GM23338 (cell line): ENCODE measurements around the gene PDGFC. TPM values are rescaled to one million over a fixed set of nuclear protein-coding genes. Genes with fewer than 3 reads are reported as not detected.
A peak's percentile ranks its signal among the peaks of the same experiment; 100 is the strongest.

Source experiments
- ATAC-seq: fragments of 200-7000 bp; cut with Tn5 transposase; 3 replicates; pipeline ENCODE4 v1.9.1; 2020
- DNase-seq: peaks from one replicate; pipeline ENCODE4 v3.0.0-alpha.2; 2015; ENCODE audit warnings: low spot score
- H2AFZ ChIP-seq: fragments of 200-600 bp; sonication (generic); 2 replicates; pipeline ENCODE4 v1.8.0; 2016; ENCODE audit warnings: antibody characterized with exemption, mild to moderate bottlenecking, moderate library complexity
- H3F3A ChIP-seq: fragments of 200-600 bp; sonication (generic); replicated peaks from 2 replicates; pipeline ENCODE4 v1.8.0; 2017; ENCODE audit warnings: antibody characterized with exemption, mixed run types, low read depth
- H3K27ac ChIP-seq: fragments of 200-600 bp; sonication (generic); 2 replicates; pipeline ENCODE4 v1.6.1; 2016; ENCODE audit warnings: low read depth
- H3K27me3 ChIP-seq: fragments of 200-600 bp; sonication (generic); 2 replicates; pipeline ENCODE4 v1.8.0; 2016; ENCODE audit warnings: mild to moderate bottlenecking, mixed run types, moderate library complexity; ENCODE audit not compliant: insufficient read depth
- H3K36me3 ChIP-seq: fragments of 200-600 bp; sonication (generic); 2 replicates; pipeline ENCODE4 v1.8.0; 2016; ENCODE audit warnings: mild to moderate bottlenecking; ENCODE audit not compliant: insufficient read depth
- H3K4me1 ChIP-seq: fragments of 200-600 bp; sonication (generic); 2 replicates; pipeline ENCODE4 v1.8.0; 2016; ENCODE audit warnings: mild to moderate bottlenecking, moderate library complexity; ENCODE audit not compliant: insufficient read depth
- H3K4me2 ChIP-seq: fragments of 200-600 bp; sonication (generic); 2 replicates; pipeline ENCODE4 v1.7.1; 2017; ENCODE audit warnings: mixed run types
- H3K4me3 ChIP-seq: fragments of 200-600 bp; sonication (generic); 2 replicates; pipeline ENCODE4 v1.6.1; 2016; ENCODE audit warnings: mixed run types
- H3K79me2 ChIP-seq: fragments of 200-600 bp; sonication (generic); replicated peaks from 2 replicates; pipeline ENCODE4 v1.8.0; 2017; ENCODE audit warnings: mild to moderate bottlenecking; ENCODE audit not compliant: insufficient read depth
- H3K9me2 ChIP-seq: fragments of 200-600 bp; sonication (generic); 2 replicates; pipeline ENCODE4 v1.8.0; 2017; ENCODE audit not compliant: insufficient read depth
- H4K20me1 ChIP-seq: fragments of 200-600 bp; sonication (generic); replicated peaks from 2 replicates; pipeline ENCODE4 v1.8.0; 2017; ENCODE audit warnings: mild to moderate bottlenecking; ENCODE audit not compliant: insufficient read depth
- H3K27ac Mint-ChIP-seq: 2 replicates; pipeline ENCODE4 v1.8.0; 2020; ENCODE audit warnings: inconsistent platforms, mild to moderate bottlenecking, moderate library complexity, mixed read lengths
- H3K27me3 Mint-ChIP-seq: 3 replicates; pipeline ENCODE4 v1.8.0; 2022; ENCODE audit warnings: low read depth, mild to moderate bottlenecking, moderate library complexity, mixed read lengths, inconsistent platforms; ENCODE audit not compliant: insufficient read depth, poor library complexity
- H3K36me3 Mint-ChIP-seq: 3 replicates; pipeline ENCODE4 v1.8.0; 2021; ENCODE audit warnings: low read depth, mild to moderate bottlenecking, inconsistent platforms, moderate library complexity, mixed read lengths
- H3K4me1 Mint-ChIP-seq: 3 replicates; pipeline ENCODE4 v1.8.0; 2020; ENCODE audit warnings: mild to moderate bottlenecking, inconsistent platforms, mixed read lengths
- H3K4me3 Mint-ChIP-seq: 3 replicates; pipeline ENCODE4 v1.8.0; 2021; ENCODE audit warnings: moderate library complexity, mild to moderate bottlenecking, inconsistent platforms, mixed read lengths
- H3K9me3 Mint-ChIP-seq: 3 replicates; pipeline ENCODE4 v1.8.0; 2020; ENCODE audit warnings: moderate library complexity, mild to moderate bottlenecking, inconsistent platforms, mixed read lengths
- CTCF ChIP-seq, 2 experiments: fragments of 200-600 bp in 1 of 2; sonication (generic) in 1 of 2; conservative IDR thresholded peaks; 2 replicates each; pipeline versions ENCODE4 v1.5.1 to v1.6.1; 2016 to 2017; ENCODE audit warnings: antibody characterized with exemption in 2 of 2, low read depth in 2 of 2, mild to moderate bottlenecking in 2 of 2, moderate library complexity in 1 of 2
- ETS1 ChIP-seq: IDR thresholded peaks from 2 replicates; pipeline ENCODE4 v1.6.1; 2016; ENCODE audit warnings: antibody characterized with exemption
- EZH2phosphoT487 ChIP-seq: fragments of 200-600 bp; sonication (generic); IDR thresholded peaks from one replicate; pipeline ENCODE4 v1.8.1; 2018; ENCODE audit warnings: antibody characterized with exemption; ENCODE audit not compliant: unreplicated experiment
- JUNB ChIP-seq: IDR thresholded peaks from one replicate; pipeline ENCODE4 v1.6.1; 2016; ENCODE audit warnings: antibody characterized with exemption; ENCODE audit not compliant: unreplicated experiment
- NANOG ChIP-seq: IDR thresholded peaks from 2 replicates; pipeline ENCODE4 v1.6.1; 2016; ENCODE audit warnings: antibody characterized with exemption, borderline replicate concordance
- STAT1 ChIP-seq: IDR thresholded peaks from one replicate; pipeline ENCODE4 v1.6.1; 2016; ENCODE audit warnings: antibody characterized with exemption; ENCODE audit not compliant: unreplicated experiment
- ZNF114 ChIP-seq: fragments of 250-450 bp; sonication (Bioruptor Pico); IDR thresholded peaks from 2 replicates; pipeline ENCODE4 v1.5.0; 2020; ENCODE audit warnings: mild to moderate bottlenecking, moderate library complexity
- ZNF331 ChIP-seq: fragments of 250-450 bp; sonication (Bioruptor Pico); IDR thresholded peaks from 2 replicates; pipeline ENCODE4 v1.5.0; 2020; ENCODE audit warnings: low read depth, mild to moderate bottlenecking, moderate library complexity
- polyA plus RNA-seq: library from polyadenylated mRNA; unstranded; fragments of >200 nt; fragmentation: Nextera tagmentation; extraction: Ambion mirVana; gene quantifications from 2 replicates; pipeline ENCODE4 v1.2.1, GENCODE V29; 2016
- total RNA-seq: library from RNA; depleted of rRNA; stranded (reverse); fragments of >200 nt; shearing (Covaris generic); gene quantifications from 2 replicates; pipeline ENCODE4 v1.2.3, GENCODE V29; 2014
- TF ChIP-seq, protein P1 (sequence below): fragments of 250-450 bp; sonication (Bioruptor Pico); IDR thresholded peaks from 2 replicates; pipeline ENCODE4 v1.5.0; 2020; ENCODE audit warnings: mild to moderate bottlenecking, moderate library complexity
- TF ChIP-seq, protein P2 (sequence below): IDR thresholded peaks from one replicate; pipeline ENCODE4 v1.6.1; 2018; ENCODE audit warnings: antibody characterized with exemption; ENCODE audit not compliant: unreplicated experiment

Gene PDGFC
- total and polyA plus RNA-seq, 2 experiments from 2014 or later = 1.3 to 3.4 TPM

GRCh38 chr4:156858071-156858470, 113.5 kb downstream of the PDGFC start (continued):
- TF ChIP-seq CTCF (conservative IDR thresholded peaks at IDR 0.05; ENCODE audit: low read depth in 2 of 2) = no peak
- no peak for TF ChIP-seq NANOG

DNA sequence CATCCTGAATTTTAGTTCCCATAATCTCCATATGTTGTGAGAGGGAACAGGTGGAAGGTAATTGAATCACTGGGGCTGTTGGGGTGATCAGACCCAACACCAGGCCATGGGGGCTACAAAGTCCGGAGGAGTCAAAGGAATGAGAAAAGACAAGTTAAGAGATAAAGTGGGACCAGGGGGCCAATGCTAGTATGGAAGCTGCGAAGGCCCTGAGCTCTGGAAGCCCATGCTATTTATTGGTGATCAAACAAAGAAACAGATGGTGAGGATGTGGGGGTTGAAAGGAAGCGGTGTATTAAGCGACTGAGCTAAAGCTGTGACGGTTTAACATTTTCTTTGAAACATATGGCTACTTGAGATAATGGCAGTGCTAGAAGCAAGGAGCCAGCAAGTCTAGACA, 132.8 kb downstream of the PDGFC start:
- H3K4me1 ChIP-seq = no peaks in the 10 kb centered on the region
- H3K36me3 Mint-ChIP-seq = peaks cover 40% of the 10 kb centered on the region
- peak; percentile 36 for DNase-seq
- no peak for TF ChIP-seq STAT1
- TF ChIP-seq, protein P1, sequence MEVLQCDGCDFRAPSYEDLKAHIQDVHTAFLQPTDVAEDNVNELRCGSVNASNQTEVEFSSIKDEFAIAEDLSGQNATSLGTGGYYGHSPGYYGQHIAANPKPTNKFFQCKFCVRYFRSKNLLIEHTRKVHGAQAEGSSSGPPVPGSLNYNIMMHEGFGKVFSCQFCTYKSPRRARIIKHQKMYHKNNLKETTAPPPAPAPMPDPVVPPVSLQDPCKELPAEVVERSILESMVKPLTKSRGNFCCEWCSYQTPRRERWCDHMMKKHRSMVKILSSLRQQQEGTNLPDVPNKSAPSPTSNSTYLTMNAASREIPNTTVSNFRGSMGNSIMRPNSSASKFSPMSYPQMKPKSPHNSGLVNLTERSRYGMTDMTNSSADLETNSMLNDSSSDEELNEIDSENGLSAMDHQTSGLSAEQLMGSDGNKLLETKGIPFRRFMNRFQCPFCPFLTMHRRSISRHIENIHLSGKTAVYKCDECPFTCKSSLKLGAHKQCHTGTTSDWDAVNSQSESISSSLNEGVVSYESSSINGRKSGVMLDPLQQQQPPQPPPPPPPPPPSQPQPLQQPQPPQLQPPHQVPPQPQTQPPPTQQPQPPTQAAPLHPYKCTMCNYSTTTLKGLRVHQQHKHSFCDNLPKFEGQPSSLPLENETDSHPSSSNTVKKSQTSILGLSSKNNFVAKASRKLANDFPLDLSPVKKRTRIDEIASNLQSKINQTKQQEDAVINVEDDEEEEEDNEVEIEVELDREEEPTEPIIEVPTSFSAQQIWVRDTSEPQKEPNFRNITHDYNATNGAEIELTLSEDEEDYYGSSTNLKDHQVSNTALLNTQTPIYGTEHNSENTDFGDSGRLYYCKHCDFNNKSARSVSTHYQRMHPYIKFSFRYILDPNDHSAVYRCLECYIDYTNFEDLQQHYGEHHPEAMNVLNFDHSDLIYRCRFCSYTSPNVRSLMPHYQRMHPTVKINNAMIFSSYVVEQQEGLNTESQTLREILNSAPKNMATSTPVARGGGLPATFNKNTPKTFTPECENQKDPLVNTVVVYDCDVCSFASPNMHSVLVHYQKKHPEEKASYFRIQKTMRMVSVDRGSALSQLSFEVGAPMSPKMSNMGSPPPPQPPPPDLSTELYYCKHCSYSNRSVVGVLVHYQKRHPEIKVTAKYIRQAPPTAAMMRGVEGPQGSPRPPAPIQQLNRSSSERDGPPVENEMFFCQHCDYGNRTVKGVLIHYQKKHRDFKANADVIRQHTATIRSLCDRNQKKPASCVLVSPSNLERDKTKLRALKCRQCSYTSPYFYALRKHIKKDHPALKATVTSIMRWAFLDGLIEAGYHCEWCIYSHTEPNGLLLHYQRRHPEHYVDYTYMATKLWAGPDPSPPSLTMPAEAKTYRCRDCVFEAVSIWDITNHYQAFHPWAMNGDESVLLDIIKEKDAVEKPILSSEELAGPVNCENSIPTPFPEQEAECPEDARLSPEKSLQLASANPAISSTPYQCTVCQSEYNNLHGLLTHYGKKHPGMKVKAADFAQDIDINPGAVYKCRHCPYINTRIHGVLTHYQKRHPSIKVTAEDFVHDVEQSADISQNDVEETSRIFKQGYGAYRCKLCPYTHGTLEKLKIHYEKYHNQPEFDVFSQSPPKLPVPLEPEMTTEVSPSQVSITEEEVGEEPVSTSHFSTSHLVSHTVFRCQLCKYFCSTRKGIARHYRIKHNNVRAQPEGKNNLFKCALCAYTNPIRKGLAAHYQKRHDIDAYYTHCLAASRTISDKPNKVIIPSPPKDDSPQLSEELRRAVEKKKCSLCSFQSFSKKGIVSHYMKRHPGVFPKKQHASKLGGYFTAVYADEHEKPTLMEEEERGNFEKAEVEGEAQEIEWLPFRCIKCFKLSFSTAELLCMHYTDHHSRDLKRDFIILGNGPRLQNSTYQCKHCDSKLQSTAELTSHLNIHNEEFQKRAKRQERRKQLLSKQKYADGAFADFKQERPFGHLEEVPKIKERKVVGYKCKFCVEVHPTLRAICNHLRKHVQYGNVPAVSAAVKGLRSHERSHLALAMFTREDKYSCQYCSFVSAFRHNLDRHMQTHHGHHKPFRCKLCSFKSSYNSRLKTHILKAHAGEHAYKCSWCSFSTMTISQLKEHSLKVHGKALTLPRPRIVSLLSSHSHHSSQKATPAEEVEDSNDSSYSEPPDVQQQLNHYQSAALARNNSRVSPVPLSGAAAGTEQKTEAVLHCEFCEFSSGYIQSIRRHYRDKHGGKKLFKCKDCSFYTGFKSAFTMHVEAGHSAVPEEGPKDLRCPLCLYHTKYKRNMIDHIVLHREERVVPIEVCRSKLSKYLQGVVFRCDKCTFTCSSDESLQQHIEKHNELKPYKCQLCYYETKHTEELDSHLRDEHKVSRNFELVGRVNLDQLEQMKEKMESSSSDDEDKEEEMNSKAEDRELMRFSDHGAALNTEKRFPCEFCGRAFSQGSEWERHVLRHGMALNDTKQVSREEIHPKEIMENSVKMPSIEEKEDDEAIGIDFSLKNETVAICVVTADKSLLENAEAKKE (CRISPR knock-in tag) = no peak
- TF ChIP-seq NANOG = no peak
- TF ChIP-seq ZNF114 (CRISPR knock-in tag) = no peak
- no peak for TF ChIP-seq ETS1
- TF ChIP-seq CTCF (conservative IDR thresholded peaks at IDR 0.05; ENCODE audit: low read depth in 2 of 2) = no peak
- TF ChIP-seq, protein P2, sequence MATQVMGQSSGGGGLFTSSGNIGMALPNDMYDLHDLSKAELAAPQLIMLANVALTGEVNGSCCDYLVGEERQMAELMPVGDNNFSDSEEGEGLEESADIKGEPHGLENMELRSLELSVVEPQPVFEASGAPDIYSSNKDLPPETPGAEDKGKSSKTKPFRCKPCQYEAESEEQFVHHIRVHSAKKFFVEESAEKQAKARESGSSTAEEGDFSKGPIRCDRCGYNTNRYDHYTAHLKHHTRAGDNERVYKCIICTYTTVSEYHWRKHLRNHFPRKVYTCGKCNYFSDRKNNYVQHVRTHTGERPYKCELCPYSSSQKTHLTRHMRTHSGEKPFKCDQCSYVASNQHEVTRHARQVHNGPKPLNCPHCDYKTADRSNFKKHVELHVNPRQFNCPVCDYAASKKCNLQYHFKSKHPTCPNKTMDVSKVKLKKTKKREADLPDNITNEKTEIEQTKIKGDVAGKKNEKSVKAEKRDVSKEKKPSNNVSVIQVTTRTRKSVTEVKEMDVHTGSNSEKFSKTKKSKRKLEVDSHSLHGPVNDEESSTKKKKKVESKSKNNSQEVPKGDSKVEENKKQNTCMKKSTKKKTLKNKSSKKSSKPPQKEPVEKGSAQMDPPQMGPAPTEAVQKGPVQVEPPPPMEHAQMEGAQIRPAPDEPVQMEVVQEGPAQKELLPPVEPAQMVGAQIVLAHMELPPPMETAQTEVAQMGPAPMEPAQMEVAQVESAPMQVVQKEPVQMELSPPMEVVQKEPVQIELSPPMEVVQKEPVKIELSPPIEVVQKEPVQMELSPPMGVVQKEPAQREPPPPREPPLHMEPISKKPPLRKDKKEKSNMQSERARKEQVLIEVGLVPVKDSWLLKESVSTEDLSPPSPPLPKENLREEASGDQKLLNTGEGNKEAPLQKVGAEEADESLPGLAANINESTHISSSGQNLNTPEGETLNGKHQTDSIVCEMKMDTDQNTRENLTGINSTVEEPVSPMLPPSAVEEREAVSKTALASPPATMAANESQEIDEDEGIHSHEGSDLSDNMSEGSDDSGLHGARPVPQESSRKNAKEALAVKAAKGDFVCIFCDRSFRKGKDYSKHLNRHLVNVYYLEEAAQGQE = no peak
- TF ChIP-seq EZH2phosphoT487 = no peak
- TF ChIP-seq ZNF331 (CRISPR knock-in tag) = no peak
- no peak for TF ChIP-seq JUNB

More for the DNA sequence above, 132.8 kb downstream of the PDGFC start:
- Mint-ChIP-seq H3K9me3 (peaks cover 46% of the 10 kb centered on the region), H3K4me1 (no peaks in the 10 kb centered on the region; the same call in 2 of the 3 replicates), H3K27ac (no peak overlapping the region), H3K4me3 (no peak overlapping the region), H3K27me3 (no peaks in the 10 kb centered on the region)
- Histone ChIP-seq H3K79me2 (no peaks in the 10 kb centered on the region), H3K4me3 (no peak overlapping the region), H3K27ac (no peak overlapping the region), H3K27me3 (no peaks in the 10 kb centered on the region), H3F3A (no peaks in the 10 kb centered on the region), H4K20me1 (no peaks in the 10 kb centered on the region), H3K4me2 (no peak overlapping the region), H2AFZ (no peak overlapping the region), H3K9me2 (peaks cover 3% of the 10 kb centered on the region; the same call in 1 of the 2 replicates), H3K36me3 (peaks cover 10% of the 10 kb centered on the region)
- no peak for ATAC-seq
